ENCODE data around the gene AK4.
"Not testable (repeated sequence)": the region's sequence is repeated elsewhere in the genome, so short reads cannot be mapped to it uniquely, and the experiment has no call there.

Gene AK4

GRCh38 chr1:65148178-65148547 is at the start of gene AK4:
AK4 (plus strand) TSS chr1:65148203; CDS start chr1:65148408, 205 bp downstream.
- in situ Hi-C loops (cut with HindIII; ENCODE audit: low pct_ligation_motif_present, low pct_unique_long_range_greater_than_20kb, low sequenced_read_pairs); DNase-seq: not testable (repeated sequence)

GRCh38 chr1:65103807-65104206 is 44.2 kb upstream of the AK4 start:
- in situ Hi-C loops (cut with HindIII; ENCODE audit: low pct_ligation_motif_present, low pct_unique_long_range_greater_than_20kb, low sequenced_read_pairs): no loop called here
- no peak for DNase-seq

- DNase-seq: no peak
- in situ Hi-C loops (cut with HindIII; ENCODE audit: low pct_ligation_motif_present, low pct_unique_long_range_greater_than_20kb, low sequenced_read_pairs): no loop called here
Observed at GRCh38 chr1:65104854-65105534, 43.0 kb upstream of the AK4 start.

GRCh38 chr1:65105596-65105995 is 42.4 kb upstream of the AK4 start:
- in situ Hi-C loops (cut with HindIII; ENCODE audit: low pct_ligation_motif_present, low pct_unique_long_range_greater_than_20kb, low sequenced_read_pairs): no loop called here
- no peak for DNase-seq

GRCh38 chr1:65108025-65108642 is 39.9 kb upstream of the AK4 start:
- DNase-seq: no peak
- in situ Hi-C loops (cut with HindIII; ENCODE audit: low pct_ligation_motif_present, low pct_unique_long_range_greater_than_20kb, low sequenced_read_pairs): no loop called here

- in situ Hi-C loops (cut with HindIII; ENCODE audit: low pct_ligation_motif_present, low pct_unique_long_range_greater_than_20kb, low sequenced_read_pairs): no loop called here
Observed at GRCh38 chr1:65109487-65109886, 38.5 kb upstream of the AK4 start.

GRCh38 chr1:65112811-65113210 is 35.2 kb upstream of the AK4 start:
- no peak for DNase-seq
- in situ Hi-C loops (cut with HindIII; ENCODE audit: low pct_ligation_motif_present, low pct_unique_long_range_greater_than_20kb, low sequenced_read_pairs): no loop called here

More at GRCh38 chr1:65109487-65109886, 38.5 kb upstream of the AK4 start:
- DNase-seq: no peak

- no peak for DNase-seq
- in situ Hi-C loops (cut with HindIII; ENCODE audit: low pct_ligation_motif_present, low pct_unique_long_range_greater_than_20kb, low sequenced_read_pairs): no loop called here
Observed at GRCh38 chr1:65113298-65113697, 34.7 kb upstream of the AK4 start.

GRCh38 chr1:65114322-65114721 is 33.7 kb upstream of the AK4 start:
- DNase-seq: no peak
- in situ Hi-C loops (cut with HindIII; ENCODE audit: low pct_ligation_motif_present, low pct_unique_long_range_greater_than_20kb, low sequenced_read_pairs): no loop called here

- in situ Hi-C loops (cut with HindIII; ENCODE audit: low pct_ligation_motif_present, low pct_unique_long_range_greater_than_20kb, low sequenced_read_pairs): no loop called here
Observed at GRCh38 chr1:65119951-65120350, 28.1 kb upstream of the AK4 start.

GRCh38 chr1:65129104-65129503 is 18.9 kb upstream of the AK4 start:
- DNase-seq; in situ Hi-C loops (cut with HindIII; ENCODE audit: low pct_ligation_motif_present, low pct_unique_long_range_greater_than_20kb, low sequenced_read_pairs): not testable (repeated sequence)

More at GRCh38 chr1:65119951-65120350, 28.1 kb upstream of the AK4 start:
- DNase-seq: no peak

GRCh38 chr1:65138524-65138923 is 9.5 kb upstream of the AK4 start:
- DNase-seq: no peak
- in situ Hi-C loops (cut with HindIII; ENCODE audit: low pct_ligation_motif_present, low pct_unique_long_range_greater_than_20kb, low sequenced_read_pairs): no loop called here

GRCh38 chr1:65139793-65140192 is 8.2 kb upstream of the AK4 start:
- in situ Hi-C loops (cut with HindIII; ENCODE audit: low pct_ligation_motif_present, low pct_unique_long_range_greater_than_20kb, low sequenced_read_pairs); DNase-seq: not testable (repeated sequence)

- in situ Hi-C loops (cut with HindIII; ENCODE audit: low pct_ligation_motif_present, low pct_unique_long_range_greater_than_20kb, low sequenced_read_pairs): no loop called here
- DNase-seq: no peak
Observed at GRCh38 chr1:65141394-65141793, 6.6 kb upstream of the AK4 start.

GRCh38 chr1:65141918-65142317 is 6.1 kb upstream of the AK4 start:
- in situ Hi-C loops (cut with HindIII; ENCODE audit: low pct_ligation_motif_present, low pct_unique_long_range_greater_than_20kb, low sequenced_read_pairs): no loop called here
- no peak for DNase-seq

GRCh38 chr1:65143112-65143658 is 4.8 kb upstream of the AK4 start:
- DNase-seq; in situ Hi-C loops (cut with HindIII; ENCODE audit: low pct_ligation_motif_present, low pct_unique_long_range_greater_than_20kb, low sequenced_read_pairs): not testable (repeated sequence)

GRCh38 chr1:65146908-65147423 is 1.0 kb upstream of the AK4 start:
- in situ Hi-C loops (cut with HindIII; ENCODE audit: low pct_ligation_motif_present, low pct_unique_long_range_greater_than_20kb, low sequenced_read_pairs): no loop called here

GRCh38 chr1:65147424-65148177 is 402 bp upstream of the AK4 start:
- in situ Hi-C loops (cut with HindIII; ENCODE audit: low pct_ligation_motif_present, low pct_unique_long_range_greater_than_20kb, low sequenced_read_pairs): no loop called here

More at GRCh38 chr1:65146908-65147423, 1.0 kb upstream of the AK4 start:
- DNase-seq: no peak

More at GRCh38 chr1:65147424-65148177, 402 bp upstream of the AK4 start:
- peak; percentile 49 for DNase-seq
